Endothelial cell (in vitro differentiated cells): ENCODE measurements around the gene PCNX3. TPM values are rescaled to one million over a fixed set of nuclear protein-coding genes. Genes with fewer than 3 reads are reported as not detected.

Source experiments
- DNase-seq: peaks from one replicate; pipeline ENCODE4 v3.0.0; 2021; ENCODE audit warnings: low spot score
- H3K27ac Mint-ChIP-seq: one replicate; pipeline ENCODE4 v1.8.0; 2021; ENCODE audit warnings: mixed read lengths, inconsistent platforms; ENCODE audit not compliant: unreplicated experiment
- H3K27me3 Mint-ChIP-seq: one replicate; pipeline ENCODE4 v1.8.0; 2021; ENCODE audit warnings: mild to moderate bottlenecking, moderate library complexity, mixed read lengths, inconsistent platforms; ENCODE audit not compliant: unreplicated experiment
- H3K36me3 Mint-ChIP-seq: one replicate; pipeline ENCODE4 v1.8.0; 2021; ENCODE audit warnings: mild to moderate bottlenecking, low read depth, mixed read lengths, inconsistent platforms; ENCODE audit not compliant: unreplicated experiment
- H3K4me1 Mint-ChIP-seq: one replicate; pipeline ENCODE4 v1.8.0; 2021; ENCODE audit warnings: mild to moderate bottlenecking, mixed read lengths, inconsistent platforms; ENCODE audit not compliant: unreplicated experiment
- H3K4me3 Mint-ChIP-seq: one replicate; pipeline ENCODE4 v1.8.0; 2021; ENCODE audit warnings: mild to moderate bottlenecking, mixed read lengths, inconsistent platforms; ENCODE audit not compliant: unreplicated experiment
- H3K9me3 Mint-ChIP-seq: one replicate; pipeline ENCODE4 v1.8.0; 2021; ENCODE audit warnings: mixed read lengths, inconsistent platforms; ENCODE audit not compliant: unreplicated experiment
- total RNA-seq: library from RNA; stranded (reverse); fragmentation: NEBNext Ultra II Directional; extraction: Animal tissue kit (Norgen Biotek cat#: 25700); gene quantifications from one replicate; pipeline ENCODE4 v1.2.1, GENCODE V29; 2021; ENCODE audit not compliant: unreplicated experiment
- TF ChIP-seq, protein P1 (sequence below): fragments of 200-600 bp; sonication (generic); IDR thresholded peaks from one replicate; pipeline ENCODE4 v1.5.0; 2021; ENCODE audit warnings: antibody characterized with exemption; ENCODE audit not compliant: unreplicated experiment

PCNX3 gene
- total RNA-seq, 1 donor from 2014 or later = 76.1 TPM

DNA sequence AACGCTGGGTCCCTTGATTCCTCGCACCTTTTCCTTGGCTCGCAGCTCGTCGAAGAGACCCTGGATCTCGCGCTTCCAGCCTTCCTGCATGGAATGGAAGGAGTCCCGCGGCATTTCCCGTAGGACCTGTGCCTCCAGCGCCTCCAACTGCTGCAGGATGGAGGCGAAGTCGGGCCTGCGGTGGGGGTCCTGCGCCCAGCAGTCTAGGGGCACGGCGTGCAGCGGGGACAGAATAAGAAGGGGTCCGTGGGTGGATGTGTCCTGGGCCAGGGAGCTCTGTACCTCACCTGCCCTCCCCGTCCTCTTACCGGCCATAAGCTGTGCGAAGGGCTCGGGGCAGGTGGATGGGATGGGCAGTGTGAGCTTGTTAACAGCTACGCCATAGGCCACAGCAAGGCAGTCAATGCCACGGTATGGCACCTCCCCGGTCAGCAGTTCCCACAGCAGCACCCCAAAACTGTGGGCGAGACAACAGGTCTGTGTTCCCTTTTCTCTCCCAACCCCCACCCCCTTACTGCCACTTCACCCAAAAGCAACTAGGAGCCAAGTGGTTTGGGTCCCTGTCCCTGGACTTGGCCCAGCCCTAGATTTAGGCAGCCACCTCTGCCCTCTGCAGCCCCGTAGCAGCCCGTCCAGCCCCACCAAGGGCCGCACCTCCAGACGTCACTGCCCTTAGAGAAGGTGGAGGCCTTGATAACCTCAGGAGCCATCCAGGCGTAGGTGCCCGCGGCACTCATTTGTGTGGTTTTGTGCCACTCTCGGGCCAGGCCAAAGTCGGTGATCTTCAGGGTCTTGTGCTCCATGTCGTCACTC, 7.8 kb upstream of the PCNX3 start:
- DNase-seq = no peak
- Mint-ChIP-seq H3K9me3 (no peaks in the 10 kb centered on the region), H3K36me3 (peaks cover 72% of the 10 kb centered on the region), H3K27ac (no peak overlapping the region), H3K4me1 (peaks cover 60% of the 10 kb centered on the region), H3K4me3 (peak overlapping the region; percentile 42), H3K27me3 (peaks cover 23% of the 10 kb centered on the region)
- TF ChIP-seq, protein P1, sequence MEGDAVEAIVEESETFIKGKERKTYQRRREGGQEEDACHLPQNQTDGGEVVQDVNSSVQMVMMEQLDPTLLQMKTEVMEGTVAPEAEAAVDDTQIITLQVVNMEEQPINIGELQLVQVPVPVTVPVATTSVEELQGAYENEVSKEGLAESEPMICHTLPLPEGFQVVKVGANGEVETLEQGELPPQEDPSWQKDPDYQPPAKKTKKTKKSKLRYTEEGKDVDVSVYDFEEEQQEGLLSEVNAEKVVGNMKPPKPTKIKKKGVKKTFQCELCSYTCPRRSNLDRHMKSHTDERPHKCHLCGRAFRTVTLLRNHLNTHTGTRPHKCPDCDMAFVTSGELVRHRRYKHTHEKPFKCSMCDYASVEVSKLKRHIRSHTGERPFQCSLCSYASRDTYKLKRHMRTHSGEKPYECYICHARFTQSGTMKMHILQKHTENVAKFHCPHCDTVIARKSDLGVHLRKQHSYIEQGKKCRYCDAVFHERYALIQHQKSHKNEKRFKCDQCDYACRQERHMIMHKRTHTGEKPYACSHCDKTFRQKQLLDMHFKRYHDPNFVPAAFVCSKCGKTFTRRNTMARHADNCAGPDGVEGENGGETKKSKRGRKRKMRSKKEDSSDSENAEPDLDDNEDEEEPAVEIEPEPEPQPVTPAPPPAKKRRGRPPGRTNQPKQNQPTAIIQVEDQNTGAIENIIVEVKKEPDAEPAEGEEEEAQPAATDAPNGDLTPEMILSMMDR = no peak

DNA sequence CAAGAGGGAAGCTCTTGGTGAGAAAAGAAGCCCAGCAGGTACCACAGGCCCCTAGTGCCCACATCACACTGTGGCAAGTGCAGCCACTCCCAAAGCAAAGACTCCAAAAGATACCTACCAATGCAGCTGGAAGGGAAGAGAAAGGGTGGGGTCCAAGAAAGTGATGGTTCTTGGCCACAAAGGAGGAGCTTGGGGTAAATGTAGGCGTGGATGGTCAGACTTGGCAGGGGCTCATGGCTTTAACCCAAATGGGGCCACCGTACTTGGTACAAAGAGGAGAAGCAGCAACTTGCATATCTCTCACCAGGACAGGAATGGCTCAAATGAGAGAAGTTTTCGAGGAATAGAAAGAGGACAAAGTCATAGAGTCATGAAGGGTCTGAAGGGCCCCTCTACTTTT, 6.3 kb upstream of the PCNX3 start:
- TF ChIP-seq, protein P1 = no peak
- H3K4me3 Mint-ChIP-seq = peak overlapping the region; percentile 81
- H3K4me1 Mint-ChIP-seq = peaks cover 56% of the 10 kb centered on the region
- DNase-seq = no peak
- H3K9me3 Mint-ChIP-seq = no peaks in the 10 kb centered on the region
- peaks cover 58% of the 10 kb centered on the region for H3K36me3 Mint-ChIP-seq
- peak overlapping the region; percentile 13 for H3K27ac Mint-ChIP-seq
- H3K27me3 Mint-ChIP-seq = peaks cover 23% of the 10 kb centered on the region

DNA sequence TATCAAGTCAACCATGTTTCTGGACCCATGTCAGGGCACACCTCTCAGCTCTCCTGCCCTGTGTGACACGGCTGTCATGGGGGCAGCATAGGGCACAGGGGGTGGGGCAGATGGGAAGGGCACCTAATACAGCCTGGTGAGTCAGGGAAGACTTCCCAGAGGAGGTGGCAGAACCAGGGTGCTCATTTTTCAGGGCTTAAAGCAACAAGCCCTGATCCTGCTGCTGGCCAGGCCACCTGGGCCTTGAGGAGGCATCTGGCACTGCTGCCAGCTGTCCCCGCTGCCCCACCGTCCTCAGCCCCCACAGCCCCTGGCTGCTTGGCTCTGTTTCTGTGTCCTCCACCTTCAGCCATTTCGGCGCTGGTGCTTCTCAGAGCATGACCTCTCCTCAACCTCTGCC, 5.9 kb upstream of the PCNX3 start:
- Mint-ChIP-seq H3K4me1 (peaks cover 56% of the 10 kb centered on the region), H3K27ac (peak overlapping the region; percentile 74), H3K27me3 (peaks cover 23% of the 10 kb centered on the region), H3K36me3 (peaks cover 54% of the 10 kb centered on the region), H3K4me3 (peak overlapping the region; percentile 99), H3K9me3 (no peaks in the 10 kb centered on the region)
- no peak for DNase-seq
- TF ChIP-seq, protein P1 = no peak

DNA sequence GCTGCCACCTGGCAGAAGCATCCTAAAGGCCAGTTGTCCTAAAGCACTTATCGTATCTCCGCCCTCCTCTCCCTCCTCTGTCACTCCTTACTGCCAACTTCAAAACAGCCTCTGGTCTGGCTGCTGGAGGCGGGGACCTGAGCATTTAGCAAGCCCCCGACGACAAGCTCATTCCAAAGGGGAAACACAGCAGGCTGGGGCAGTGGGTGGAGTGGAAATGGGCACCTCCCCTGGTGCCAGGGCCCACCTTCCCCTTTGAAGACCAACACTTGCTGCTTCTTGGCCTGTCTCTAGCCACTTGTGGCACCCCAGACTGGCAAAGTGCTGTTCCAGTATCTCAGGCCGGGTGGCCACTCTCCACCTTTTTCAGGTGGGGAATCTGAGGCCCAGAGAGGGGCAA, 5.2 kb upstream of the PCNX3 start:
- TF ChIP-seq, protein P1 = no peak
- DNase-seq = no peak
- Mint-ChIP-seq H3K27me3 (peaks cover 30% of the 10 kb centered on the region), H3K27ac (peak overlapping the region; percentile 68), H3K9me3 (no peaks in the 10 kb centered on the region), H3K4me1 (peaks cover 56% of the 10 kb centered on the region), H3K4me3 (peak overlapping the region; percentile 99), H3K36me3 (peaks cover 53% of the 10 kb centered on the region)

DNA sequence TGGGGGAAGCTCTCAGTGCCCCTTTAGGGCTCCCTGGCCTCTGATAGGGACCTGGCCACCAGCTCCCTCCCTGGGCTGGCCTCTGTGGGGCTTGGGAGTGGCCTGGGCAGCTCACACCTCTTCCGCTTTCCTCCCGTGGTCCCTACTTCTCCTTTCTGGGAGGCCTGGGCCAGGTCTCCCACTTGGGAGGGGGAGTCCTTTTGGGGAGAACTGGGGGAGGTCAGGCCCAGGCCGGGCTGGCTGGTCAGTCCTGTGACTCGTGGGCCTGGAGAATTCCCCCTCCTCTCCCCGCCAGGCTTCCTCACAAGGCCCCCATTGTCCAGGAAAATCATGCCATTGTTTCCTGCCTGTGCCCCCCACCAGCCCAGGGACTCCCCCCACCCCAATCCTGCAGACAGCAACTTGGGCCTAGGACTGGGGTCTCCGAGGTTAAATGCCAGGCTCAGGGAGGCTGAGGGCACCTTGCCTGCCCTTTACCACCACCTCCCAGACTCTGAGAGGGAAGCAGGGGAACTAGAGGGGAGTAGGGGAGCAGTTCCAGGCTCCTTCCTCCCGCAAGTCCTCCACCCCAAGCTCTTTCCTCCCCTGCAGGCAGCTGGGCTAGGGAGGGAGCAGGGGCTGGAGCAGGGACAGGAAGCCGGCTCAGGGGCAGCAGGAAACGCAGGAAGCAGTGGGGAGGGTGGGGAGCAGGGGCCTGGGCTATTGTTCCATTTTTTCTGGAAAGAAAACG, 4.4 kb upstream of the PCNX3 start:
- H3K9me3 Mint-ChIP-seq = no peaks in the 10 kb centered on the region
- TF ChIP-seq, protein P1 = no peak
- H3K36me3 Mint-ChIP-seq = peaks cover 47% of the 10 kb centered on the region
- H3K4me3 Mint-ChIP-seq = peak overlapping the region; percentile 99
- H3K27ac Mint-ChIP-seq = peak overlapping the region; percentile 97
- peaks cover 55% of the 10 kb centered on the region for H3K4me1 Mint-ChIP-seq
- DNase-seq = peak; percentile 81
- peaks cover 30% of the 10 kb centered on the region for H3K27me3 Mint-ChIP-seq
